Mesodermal cell (in vitro differentiated cells): Measurements from ENCODE around the gene UHRF2.
A peak's percentile ranks its signal among the peaks of the same experiment; 100 is the strongest.
"Not testable (repeated sequence)": the region's sequence is repeated elsewhere in the genome, so short reads cannot be mapped to it uniquely, and the experiment has no call there.

Experiments used
- H3K27ac ChIP-seq: 2 replicates; pipeline ENCODE4 v1.7.0; 2013; ENCODE audit warnings: mild to moderate bottlenecking, low read depth, low read length, moderate library complexity; ENCODE audit not compliant: severe bottlenecking
- H3K36me3 ChIP-seq: 2 replicates; pipeline ENCODE4 v1.7.1; 2013; ENCODE audit warnings: mild to moderate bottlenecking, low read length, moderate library complexity; ENCODE audit not compliant: control insufficient read depth, insufficient read depth
- H3K4me1 ChIP-seq: one replicate; pipeline ENCODE4 v1.7.1; 2013; ENCODE audit warnings: mild to moderate bottlenecking, low read length; ENCODE audit not compliant: insufficient read depth, control insufficient read depth, poor library complexity, severe bottlenecking
- H3K4me3 ChIP-seq: 2 replicates; pipeline ENCODE4 v1.7.0; 2013; ENCODE audit warnings: low read length, control low read depth, mild to moderate bottlenecking; ENCODE audit not compliant: insufficient read depth, poor library complexity, severe bottlenecking; ENCODE audit errors: extremely low read depth
- H3K9me3 ChIP-seq: 2 replicates; pipeline ENCODE4 v1.7.1; 2013; ENCODE audit warnings: mild to moderate bottlenecking, low read length, moderate library complexity; ENCODE audit not compliant: control insufficient read depth
- WGBS, 2 experiments: methylation state at CpG; one replicate each; pipeline ENCODE4 v1.1.5; 2013; ENCODE audit warnings: missing lambda C conversion rate in 2 of 2; ENCODE audit not compliant: insufficient coverage in 2 of 2; 5-methylcytosine and 5-hydroxymethylcytosine counted together

UHRF2 gene

GRCh38 chr9:6525326-6526045 lies 112.5 kb downstream of the UHRF2 start:
- Histone ChIP-seq H3K9me3 (peaks cover 3% of the 10 kb centered on the region), H3K27ac (no peak overlapping the region), H3K4me1 (no peaks in the 10 kb centered on the region), H3K36me3 (peaks cover 3% of the 10 kb centered on the region), H3K4me3 (no peak overlapping the region)
- 86 to 100% methylated on average over 2 of the region's 2 CpGs for WGBS, 2 experiments

GRCh38 chr9:6535594-6535993 lies 122.6 kb downstream of the UHRF2 start:
- 90 to 100% methylated on average over 2 to 3 of the region's 3 CpGs for WGBS, 2 experiments

GRCh38 chr9:6538666-6539071 lies 125.7 kb downstream of the UHRF2 start:
- peaks cover 8% of the 10 kb centered on the region for H3K4me1 ChIP-seq
- no peak overlapping the region for H3K4me3 ChIP-seq
- no peak overlapping the region for H3K27ac ChIP-seq
- 83% methylated on average over 3 of the region's 3 CpGs; no CpG with 5 or more reads in 1 of the 2 experiments for WGBS, 2 experiments
- H3K36me3 ChIP-seq, result no peaks in the 10 kb centered on the region
- no peaks in the 10 kb centered on the region for H3K9me3 ChIP-seq

More at GRCh38 chr9:6535594-6535993, 122.6 kb downstream of the UHRF2 start:
- H3K4me1 ChIP-seq, result no peaks in the 10 kb centered on the region
- H3K9me3 ChIP-seq, result no peaks in the 10 kb centered on the region
- H3K36me3 ChIP-seq, result no peaks in the 10 kb centered on the region
- no peak overlapping the region for H3K4me3 ChIP-seq
- H3K27ac ChIP-seq, result no peak overlapping the region

- not testable (repeated sequence) for H3K36me3 ChIP-seq, H3K27ac ChIP-seq, H3K9me3 ChIP-seq, H3K4me1 ChIP-seq, H3K4me3 ChIP-seq
- WGBS, 2 experiments, result 87 to 97% methylated on average over 3 to 4 of the region's 5 CpGs
These were observed 129.6 kb downstream of the UHRF2 start for GRCh38 chr9:6542617-6543016.

- Histone ChIP-seq H3K4me1 (peaks cover 8% of the 10 kb centered on the region), H3K9me3 (no peaks in the 10 kb centered on the region), H3K4me3 (no peak overlapping the region), H3K27ac (no peak overlapping the region), H3K36me3 (no peaks in the 10 kb centered on the region)
- WGBS, 2 experiments, result 63 to 65% methylated on average over 3 to 6 of the region's 6 CpGs
These were observed 130.2 kb downstream of the UHRF2 start for GRCh38 chr9:6543204-6543603.

GRCh38 chr9:6545017-6545691 lies 132.2 kb downstream of the UHRF2 start:
- H3K4me3 ChIP-seq, result no peak overlapping the region
- H3K36me3 ChIP-seq, result no peaks in the 10 kb centered on the region
- H3K27ac ChIP-seq, result no peak overlapping the region
- WGBS, 2 experiments, result 94 to 100% methylated on average over 2 of the region's 8 CpGs
- peaks cover 8% of the 10 kb centered on the region for H3K4me1 ChIP-seq
- no peaks in the 10 kb centered on the region for H3K9me3 ChIP-seq

- H3K4me3 ChIP-seq, result no peak overlapping the region
- H3K4me1 ChIP-seq, result peaks cover 27% of the 10 kb centered on the region
- WGBS, 2 experiments, result 83 to 84% methylated on average over 7 of the region's 8 CpGs
- H3K36me3 ChIP-seq, result no peaks in the 10 kb centered on the region
- H3K27ac ChIP-seq, result no peak overlapping the region
- no peaks in the 10 kb centered on the region for H3K9me3 ChIP-seq
These were observed 136.3 kb downstream of the UHRF2 start for GRCh38 chr9:6549106-6549800.

- no peak overlapping the region for H3K4me3 ChIP-seq
- H3K9me3 ChIP-seq, result no peaks in the 10 kb centered on the region
- no peak overlapping the region for H3K27ac ChIP-seq
- no peaks in the 10 kb centered on the region for H3K36me3 ChIP-seq
- peaks cover 27% of the 10 kb centered on the region for H3K4me1 ChIP-seq
- no CpG with 5 or more reads among the region's 2 CpGs for WGBS, 2 experiments
These were observed 138.1 kb downstream of the UHRF2 start for GRCh38 chr9:6551136-6551535.

- Histone ChIP-seq H3K4me3 (no peak overlapping the region), H3K9me3 (no peaks in the 10 kb centered on the region), H3K36me3 (no peaks in the 10 kb centered on the region), H3K4me1 (peaks cover 27% of the 10 kb centered on the region), H3K27ac (peak overlapping the region; percentile 71)
- WGBS, 2 experiments, result 85 to 100% methylated on average over 3 of the region's 3 CpGs
These were observed 139.0 kb downstream of the UHRF2 start for GRCh38 chr9:6552033-6552432.

- H3K27ac ChIP-seq, result peak overlapping the region; percentile 71
- peaks cover 27% of the 10 kb centered on the region for H3K4me1 ChIP-seq
- no peaks in the 10 kb centered on the region for H3K36me3 ChIP-seq
- H3K9me3 ChIP-seq, result no peaks in the 10 kb centered on the region
- WGBS, 2 experiments, result 92 to 95% methylated on average over 5 to 6 of the region's 7 CpGs
- no peak overlapping the region for H3K4me3 ChIP-seq
These were observed 139.6 kb downstream of the UHRF2 start for GRCh38 chr9:6552498-6553121.
